ENCODE measurements around the gene EIF4E.

DNA sequence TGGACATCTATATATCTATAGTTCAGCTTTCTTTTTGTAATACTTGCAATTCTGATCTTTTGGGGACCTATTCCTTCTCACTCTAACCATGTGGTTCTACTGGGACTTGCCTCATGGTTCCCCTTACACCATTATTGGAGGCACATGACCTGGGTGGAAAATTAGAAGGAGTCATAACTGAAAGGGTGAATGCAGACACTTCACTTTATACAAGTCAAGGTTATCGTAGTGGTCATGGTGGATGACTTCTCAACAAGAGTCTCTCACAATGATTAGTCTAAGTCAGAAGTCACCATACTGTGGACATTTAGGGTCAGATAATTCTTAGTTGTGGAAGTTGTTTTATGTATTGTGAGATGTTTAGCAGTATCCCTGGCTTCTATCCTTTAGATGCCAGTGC is 10.5 kb upstream of the EIF4E start:
- TF ChIP-seq, protein P1, sequence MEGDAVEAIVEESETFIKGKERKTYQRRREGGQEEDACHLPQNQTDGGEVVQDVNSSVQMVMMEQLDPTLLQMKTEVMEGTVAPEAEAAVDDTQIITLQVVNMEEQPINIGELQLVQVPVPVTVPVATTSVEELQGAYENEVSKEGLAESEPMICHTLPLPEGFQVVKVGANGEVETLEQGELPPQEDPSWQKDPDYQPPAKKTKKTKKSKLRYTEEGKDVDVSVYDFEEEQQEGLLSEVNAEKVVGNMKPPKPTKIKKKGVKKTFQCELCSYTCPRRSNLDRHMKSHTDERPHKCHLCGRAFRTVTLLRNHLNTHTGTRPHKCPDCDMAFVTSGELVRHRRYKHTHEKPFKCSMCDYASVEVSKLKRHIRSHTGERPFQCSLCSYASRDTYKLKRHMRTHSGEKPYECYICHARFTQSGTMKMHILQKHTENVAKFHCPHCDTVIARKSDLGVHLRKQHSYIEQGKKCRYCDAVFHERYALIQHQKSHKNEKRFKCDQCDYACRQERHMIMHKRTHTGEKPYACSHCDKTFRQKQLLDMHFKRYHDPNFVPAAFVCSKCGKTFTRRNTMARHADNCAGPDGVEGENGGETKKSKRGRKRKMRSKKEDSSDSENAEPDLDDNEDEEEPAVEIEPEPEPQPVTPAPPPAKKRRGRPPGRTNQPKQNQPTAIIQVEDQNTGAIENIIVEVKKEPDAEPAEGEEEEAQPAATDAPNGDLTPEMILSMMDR (IDR thresholded peaks at IDR 0.05): no peak
- TF ChIP-seq POLR2A (IDR thresholded peaks at IDR 0.05) (no peak), POLR2AphosphoS5 (IDR thresholded peaks at IDR 0.05) (no peak), EP300 (IDR thresholded peaks at IDR 0.05) (no peak)

Measured in gastroesophageal sphincter (tissue), 3 donors.